ENCODE results near the gene DEPDC7.

Gene DEPDC7

DNA sequence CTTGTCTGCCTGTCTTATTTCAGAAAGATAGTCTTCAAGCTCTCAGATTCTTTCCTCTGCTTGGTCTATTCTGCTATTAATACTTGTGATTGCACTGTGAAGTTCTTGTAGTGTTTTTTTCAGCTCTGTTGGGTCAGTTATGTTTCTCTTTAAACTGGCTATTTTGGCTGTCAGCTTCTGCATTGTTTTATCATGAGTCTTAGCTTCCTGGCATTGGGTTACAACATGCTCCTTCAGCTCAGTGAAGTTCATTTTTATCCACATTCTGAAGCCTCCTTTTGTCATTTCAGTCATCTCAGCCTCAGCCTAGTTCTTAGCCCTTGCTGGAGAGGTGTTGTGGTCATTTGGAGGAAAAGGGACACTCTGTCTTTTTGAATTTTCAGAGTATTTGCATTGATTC is 15.5 kb upstream of the DEPDC7 start:
- Histone ChIP-seq H3K4me3 (replicated peaks; ENCODE audit: insufficient read depth, low read length) (no peak overlapping the region), H3K27me3 (ENCODE audit: insufficient read depth, poor library complexity, severe bottlenecking) (no peaks in the 10 kb centered on the region), H3K27ac (replicated peaks) (no peak overlapping the region)
- no peak for TF ChIP-seq CTCF (IDR thresholded peaks at IDR 0.05; ENCODE audit: insufficient read depth, low read length)
- no peak for TF ChIP-seq POLR2AphosphoS5 (IDR thresholded peaks at IDR 0.05; ENCODE audit: low read depth)
- no peak for TF ChIP-seq REST (IDR thresholded peaks at IDR 0.05; ENCODE audit: insufficient replicate concordance, low read depth)
- no peak for TF ChIP-seq SPI1 (IDR thresholded peaks at IDR 0.05; ENCODE audit: borderline replicate concordance, low read depth)
- no peak for TF ChIP-seq GABPA (IDR thresholded peaks at IDR 0.05; ENCODE audit: low read depth)
- DNase-seq (ENCODE audit: low read depth in 1 of 2, low spot score in 1 of 2), result no peak

DNA sequence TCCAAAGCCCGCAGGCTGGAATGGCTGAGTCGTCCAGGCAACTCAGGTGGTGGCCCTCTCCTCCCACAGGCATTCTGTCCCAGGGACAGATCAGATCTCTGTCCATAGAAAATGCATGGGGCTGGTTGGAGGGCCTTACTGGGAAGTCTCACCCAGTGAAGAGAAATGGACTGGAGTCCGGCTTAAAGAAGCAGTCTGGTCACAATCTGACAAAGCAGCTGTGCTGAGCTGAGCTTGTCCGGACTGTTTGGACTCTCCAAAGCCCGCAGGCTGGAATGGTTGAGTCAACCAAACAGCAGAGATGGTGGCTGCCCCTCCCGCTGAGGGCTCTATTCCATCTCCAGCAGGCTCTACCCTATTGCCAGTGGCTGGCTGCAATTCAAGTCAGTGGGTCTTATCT is 14.4 kb upstream of the DEPDC7 start:
- no peaks in the 10 kb centered on the region for H3K27me3 ChIP-seq (ENCODE audit: insufficient read depth, poor library complexity, severe bottlenecking)
- DNase-seq (ENCODE audit: low read depth in 1 of 2, low spot score in 1 of 2), result no peak
- H3K4me3 ChIP-seq (replicated peaks; ENCODE audit: insufficient read depth, low read length), result no peak overlapping the region
- H3K27ac ChIP-seq (replicated peaks), result no peak overlapping the region
- TF ChIP-seq GABPA (IDR thresholded peaks at IDR 0.05; ENCODE audit: low read depth) (no peak), SPI1 (IDR thresholded peaks at IDR 0.05; ENCODE audit: borderline replicate concordance, low read depth) (no peak), CTCF (IDR thresholded peaks at IDR 0.05; ENCODE audit: insufficient read depth, low read length) (no peak), POLR2AphosphoS5 (IDR thresholded peaks at IDR 0.05; ENCODE audit: low read depth) (no peak), REST (IDR thresholded peaks at IDR 0.05; ENCODE audit: insufficient replicate concordance, low read depth) (no peak)

- Histone ChIP-seq H3K27me3 (ENCODE audit: insufficient read depth, poor library complexity, severe bottlenecking) (no peaks in the 10 kb centered on the region), H3K27ac (replicated peaks) (no peak overlapping the region), H3K4me3 (replicated peaks; ENCODE audit: insufficient read depth, low read length) (no peak overlapping the region)
- DNase-seq (ENCODE audit: low read depth in 1 of 2, low spot score in 1 of 2), result no peak
- no peak for TF ChIP-seq SPI1 (IDR thresholded peaks at IDR 0.05; ENCODE audit: borderline replicate concordance, low read depth)
- no peak for TF ChIP-seq GABPA (IDR thresholded peaks at IDR 0.05; ENCODE audit: low read depth)
- no peak for TF ChIP-seq POLR2AphosphoS5 (IDR thresholded peaks at IDR 0.05; ENCODE audit: low read depth)
- TF ChIP-seq CTCF (IDR thresholded peaks at IDR 0.05; ENCODE audit: insufficient read depth, low read length), result no peak
- TF ChIP-seq REST (IDR thresholded peaks at IDR 0.05; ENCODE audit: insufficient replicate concordance, low read depth), result no peak
Observed at GRCh38 chr11:33001751-33002542, 13.7 kb upstream of the DEPDC7 start.
